ENCODE results near the gene LPIN1. TPM values are rescaled to one million over a fixed set of nuclear protein-coding genes. Genes with fewer than 3 reads are reported as not detected.

Gene LPIN1
- total and polyA plus RNA-seq, 2 of the 13 experiments (the other 11 are each of a cell fraction or from before 2014, with no cell fraction given) = 9.7 to 19.4 TPM

DNA sequence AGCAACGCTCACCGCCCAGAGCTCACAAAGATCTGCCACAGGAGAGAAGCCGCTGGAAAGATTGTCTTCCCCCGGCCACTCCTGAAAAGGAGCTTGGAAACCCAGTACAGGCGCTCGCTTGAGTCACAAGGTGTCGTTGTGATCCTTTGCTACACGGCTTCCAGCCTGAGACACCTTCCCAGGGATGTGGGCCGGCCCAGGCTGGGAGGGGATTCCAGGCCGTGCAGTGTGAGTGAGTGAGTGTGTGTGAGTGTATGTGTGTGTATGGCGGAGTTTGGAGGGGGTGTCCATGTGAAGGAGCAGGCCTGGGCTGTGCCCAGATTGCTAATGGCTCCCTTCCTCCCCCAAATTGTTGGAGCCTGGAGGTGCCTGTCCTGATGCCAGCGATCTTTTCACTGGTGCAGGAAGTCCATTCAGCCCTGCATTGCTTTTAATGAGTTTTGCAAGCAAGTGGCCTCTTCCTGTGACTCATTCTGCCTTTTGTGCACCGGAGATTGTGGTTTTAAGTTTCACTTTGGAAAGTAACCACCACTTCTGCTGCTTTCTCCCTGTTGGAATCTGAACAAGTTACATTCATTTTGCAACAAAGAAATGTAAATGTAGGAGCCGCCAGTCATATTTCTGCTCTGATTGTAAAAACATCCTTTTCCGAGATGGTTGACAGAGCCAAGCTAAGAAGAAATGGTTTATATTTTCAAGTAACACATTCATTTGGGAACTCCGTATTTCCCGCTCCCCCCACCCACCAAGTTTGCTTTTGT, 83.7 kb downstream of the LPIN1 start (continued):
- TF ChIP-seq PHF8 (CRISPR knock-in tag; IDR thresholded peaks at IDR 0.05) (peak; percentile 62), DPF2 (CRISPR knock-in tag; IDR thresholded peaks at IDR 0.05; ENCODE audit: borderline replicate concordance, low read depth) (0 out of 2 replicates have a peak, but pooled peaks have one; percentile 46), NFE2L2 (IDR thresholded peaks at IDR 0.05; ENCODE audit: low read length) (no peak), CCAR2 (optimal IDR thresholded peaks at IDR 0.05; ENCODE audit: low read depth, low read length) (no peak), TCF7L2 (IDR thresholded peaks at IDR 0.05; ENCODE audit: low read depth, low read length) (no peak), RXRA (CRISPR knock-in tag; IDR thresholded peaks at IDR 0.05) (peak; percentile 69), U2AF1 (optimal IDR thresholded peaks at IDR 0.05; ENCODE audit: low read depth, low read length) (peak; percentile 62), PITX1 (CRISPR knock-in tag; IDR thresholded peaks at IDR 0.05) (peak; percentile 80), JUN (CRISPR knock-in tag; IDR thresholded peaks at IDR 0.05) (peak; percentile 78), RBM39 (IDR thresholded peaks at IDR 0.05; ENCODE audit: low read depth, low read length, poor library complexity, severe bottlenecking) (no peak), SIN3A (IDR thresholded peaks at IDR 0.05; ENCODE audit: borderline replicate concordance, low read depth, low read length) (0 out of 2 replicates have a peak, but pooled peaks have one; percentile 31), U2AF2 (IDR thresholded peaks at IDR 0.05; ENCODE audit: low read depth, low read length) (0 out of 2 replicates have a peak, but pooled peaks have one; percentile 72), ZSCAN9 (CRISPR knock-in tag; IDR thresholded peaks at IDR 0.05; ENCODE audit: borderline replicate concordance) (peak; percentile 77)
- TF ChIP-seq, protein P1, sequence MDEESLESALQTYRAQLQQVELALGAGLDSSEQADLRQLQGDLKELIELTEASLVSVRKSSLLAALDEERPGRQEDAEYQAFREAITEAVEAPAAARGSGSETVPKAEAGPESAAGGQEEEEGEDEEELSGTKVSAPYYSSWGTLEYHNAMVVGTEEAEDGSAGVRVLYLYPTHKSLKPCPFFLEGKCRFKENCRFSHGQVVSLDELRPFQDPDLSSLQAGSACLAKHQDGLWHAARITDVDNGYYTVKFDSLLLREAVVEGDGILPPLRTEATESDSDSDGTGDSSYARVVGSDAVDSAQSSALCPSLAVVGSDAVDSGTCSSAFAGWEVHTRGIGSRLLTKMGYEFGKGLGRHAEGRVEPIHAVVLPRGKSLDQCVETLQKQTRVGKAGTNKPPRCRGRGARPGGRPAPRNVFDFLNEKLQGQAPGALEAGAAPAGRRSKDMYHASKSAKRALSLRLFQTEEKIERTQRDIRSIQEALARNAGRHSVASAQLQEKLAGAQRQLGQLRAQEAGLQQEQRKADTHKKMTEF (CRISPR knock-in tag; IDR thresholded peaks at IDR 0.05) = peak; percentile 91
- TF ChIP-seq, protein P2, sequence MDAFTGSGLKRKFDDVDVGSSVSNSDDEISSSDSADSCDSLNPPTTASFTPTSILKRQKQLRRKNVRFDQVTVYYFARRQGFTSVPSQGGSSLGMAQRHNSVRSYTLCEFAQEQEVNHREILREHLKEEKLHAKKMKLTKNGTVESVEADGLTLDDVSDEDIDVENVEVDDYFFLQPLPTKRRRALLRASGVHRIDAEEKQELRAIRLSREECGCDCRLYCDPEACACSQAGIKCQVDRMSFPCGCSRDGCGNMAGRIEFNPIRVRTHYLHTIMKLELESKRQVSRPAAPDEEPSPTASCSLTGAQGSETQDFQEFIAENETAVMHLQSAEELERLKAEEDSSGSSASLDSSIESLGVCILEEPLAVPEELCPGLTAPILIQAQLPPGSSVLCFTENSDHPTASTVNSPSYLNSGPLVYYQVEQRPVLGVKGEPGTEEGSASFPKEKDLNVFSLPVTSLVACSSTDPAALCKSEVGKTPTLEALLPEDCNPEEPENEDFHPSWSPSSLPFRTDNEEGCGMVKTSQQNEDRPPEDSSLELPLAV (CRISPR knock-in tag; conservative IDR thresholded peaks at IDR 0.05; ENCODE audit: low read depth) = no peak
- TF ChIP-seq, protein P3, sequence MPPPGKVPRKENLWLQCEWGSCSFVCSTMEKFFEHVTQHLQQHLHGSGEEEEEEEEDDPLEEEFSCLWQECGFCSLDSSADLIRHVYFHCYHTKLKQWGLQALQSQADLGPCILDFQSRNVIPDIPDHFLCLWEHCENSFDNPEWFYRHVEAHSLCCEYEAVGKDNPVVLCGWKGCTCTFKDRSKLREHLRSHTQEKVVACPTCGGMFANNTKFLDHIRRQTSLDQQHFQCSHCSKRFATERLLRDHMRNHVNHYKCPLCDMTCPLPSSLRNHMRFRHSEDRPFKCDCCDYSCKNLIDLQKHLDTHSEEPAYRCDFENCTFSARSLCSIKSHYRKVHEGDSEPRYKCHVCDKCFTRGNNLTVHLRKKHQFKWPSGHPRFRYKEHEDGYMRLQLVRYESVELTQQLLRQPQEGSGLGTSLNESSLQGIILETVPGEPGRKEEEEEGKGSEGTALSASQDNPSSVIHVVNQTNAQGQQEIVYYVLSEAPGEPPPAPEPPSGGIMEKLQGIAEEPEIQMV (CRISPR knock-in tag; IDR thresholded peaks at IDR 0.05; ENCODE audit: low read depth) = peak; percentile 66; the same call in 1 of the 2 replicates
- TF ChIP-seq, protein P4, sequence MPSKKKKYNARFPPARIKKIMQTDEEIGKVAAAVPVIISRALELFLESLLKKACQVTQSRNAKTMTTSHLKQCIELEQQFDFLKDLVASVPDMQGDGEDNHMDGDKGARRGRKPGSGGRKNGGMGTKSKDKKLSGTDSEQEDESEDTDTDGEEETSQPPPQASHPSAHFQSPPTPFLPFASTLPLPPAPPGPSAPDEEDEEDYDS (CRISPR knock-in tag; IDR thresholded peaks at IDR 0.05) = peak; percentile 90
- TF ChIP-seq, protein P5, sequence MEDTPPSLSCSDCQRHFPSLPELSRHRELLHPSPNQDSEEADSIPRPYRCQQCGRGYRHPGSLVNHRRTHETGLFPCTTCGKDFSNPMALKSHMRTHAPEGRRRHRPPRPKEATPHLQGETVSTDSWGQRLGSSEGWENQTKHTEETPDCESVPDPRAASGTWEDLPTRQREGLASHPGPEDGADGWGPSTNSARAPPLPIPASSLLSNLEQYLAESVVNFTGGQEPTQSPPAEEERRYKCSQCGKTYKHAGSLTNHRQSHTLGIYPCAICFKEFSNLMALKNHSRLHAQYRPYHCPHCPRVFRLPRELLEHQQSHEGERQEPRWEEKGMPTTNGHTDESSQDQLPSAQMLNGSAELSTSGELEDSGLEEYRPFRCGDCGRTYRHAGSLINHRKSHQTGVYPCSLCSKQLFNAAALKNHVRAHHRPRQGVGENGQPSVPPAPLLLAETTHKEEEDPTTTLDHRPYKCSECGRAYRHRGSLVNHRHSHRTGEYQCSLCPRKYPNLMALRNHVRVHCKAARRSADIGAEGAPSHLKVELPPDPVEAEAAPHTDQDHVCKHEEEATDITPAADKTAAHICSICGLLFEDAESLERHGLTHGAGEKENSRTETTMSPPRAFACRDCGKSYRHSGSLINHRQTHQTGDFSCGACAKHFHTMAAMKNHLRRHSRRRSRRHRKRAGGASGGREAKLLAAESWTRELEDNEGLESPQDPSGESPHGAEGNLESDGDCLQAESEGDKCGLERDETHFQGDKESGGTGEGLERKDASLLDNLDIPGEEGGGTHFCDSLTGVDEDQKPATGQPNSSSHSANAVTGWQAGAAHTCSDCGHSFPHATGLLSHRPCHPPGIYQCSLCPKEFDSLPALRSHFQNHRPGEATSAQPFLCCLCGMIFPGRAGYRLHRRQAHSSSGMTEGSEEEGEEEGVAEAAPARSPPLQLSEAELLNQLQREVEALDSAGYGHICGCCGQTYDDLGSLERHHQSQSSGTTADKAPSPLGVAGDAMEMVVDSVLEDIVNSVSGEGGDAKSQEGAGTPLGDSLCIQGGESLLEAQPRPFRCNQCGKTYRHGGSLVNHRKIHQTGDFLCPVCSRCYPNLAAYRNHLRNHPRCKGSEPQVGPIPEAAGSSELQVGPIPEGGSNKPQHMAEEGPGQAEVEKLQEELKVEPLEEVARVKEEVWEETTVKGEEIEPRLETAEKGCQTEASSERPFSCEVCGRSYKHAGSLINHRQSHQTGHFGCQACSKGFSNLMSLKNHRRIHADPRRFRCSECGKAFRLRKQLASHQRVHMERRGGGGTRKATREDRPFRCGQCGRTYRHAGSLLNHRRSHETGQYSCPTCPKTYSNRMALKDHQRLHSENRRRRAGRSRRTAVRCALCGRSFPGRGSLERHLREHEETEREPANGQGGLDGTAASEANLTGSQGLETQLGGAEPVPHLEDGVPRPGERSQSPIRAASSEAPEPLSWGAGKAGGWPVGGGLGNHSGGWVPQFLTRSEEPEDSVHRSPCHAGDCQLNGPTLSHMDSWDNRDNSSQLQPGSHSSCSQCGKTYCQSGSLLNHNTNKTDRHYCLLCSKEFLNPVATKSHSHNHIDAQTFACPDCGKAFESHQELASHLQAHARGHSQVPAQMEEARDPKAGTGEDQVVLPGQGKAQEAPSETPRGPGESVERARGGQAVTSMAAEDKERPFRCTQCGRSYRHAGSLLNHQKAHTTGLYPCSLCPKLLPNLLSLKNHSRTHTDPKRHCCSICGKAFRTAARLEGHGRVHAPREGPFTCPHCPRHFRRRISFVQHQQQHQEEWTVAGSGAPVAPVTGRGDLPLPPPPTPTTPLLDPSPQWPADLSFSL (CRISPR knock-in tag; IDR thresholded peaks at IDR 0.05) = peak; percentile 92
